HCT116 (cell line): Measurements from ENCODE around the gene ABHD5. TPM values are rescaled to one million over a fixed set of nuclear protein-coding genes. Genes with fewer than 3 reads are reported as not detected.

ENCODE experiments used
- ATAC-seq: fragments of 200-7000 bp; cut with Tn5 transposase; 2 replicates; pipeline ENCODE4 v1.9.1; 2020; ENCODE audit warnings: mild to moderate bottlenecking, moderate library complexity
- BruUV-seq: library from RNA; stranded (reverse); fragments of 400-500 nt; replicated peaks from 2 replicates; lab custom pipeline; 2021; lab: Mats Ljungman, UMichigan
- CTCF ChIA-PET: fragments of 300-600 bp; sonication (Branson Sonifier 250); formaldehyde crosslinking; loops from one replicate; lab custom pipeline; 2021; ENCODE audit warnings: antibody characterized with exemption; lab: Charles Lee
- POLR2A ChIA-PET: fragments of 300-600, 350-600 bp; sonication (Branson Sonifier 250); formaldehyde crosslinking; loops from one replicate; lab custom pipeline; 2021; ENCODE audit warnings: antibody characterized with exemption; lab: Charles Lee
- RAD21 ChIA-PET, 2 experiments: fragments of 300-600 bp; sonication (Branson Sonifier 250); formaldehyde crosslinking; loops; one replicate each; lab custom pipeline; 2023; ENCODE audit warnings: low total read pairs in 2 of 2; ENCODE audit not compliant: uncharacterized antibody in 2 of 2, unreplicated experiment in 2 of 2, low non-redundant PET in 1 of 2; lab: Charles Lee
- DNase-seq: peaks from one replicate; pipeline ENCODE4 v3.0.0-alpha.2; 2010; ENCODE audit warnings: low read depth, low spot score
- H2AFZ ChIP-seq: fragments of 200-600 bp; shearing (Covaris generic), sonication (generic); 2 replicates; pipeline ENCODE4 v1.6.1; 2017; ENCODE audit warnings: low read depth, mixed run types, mixed read lengths, antibody characterized with exemption, low read length; ENCODE audit not compliant: poor library complexity, severe bottlenecking
- H3K27ac ChIP-seq: 2 replicates; pipeline ENCODE4 v1.5.1; 2012; ENCODE audit warnings: low read depth, low read length
- H3K27me3 ChIP-seq: fragments of 200-600 bp; sonication (generic); 2 replicates; pipeline ENCODE4 v1.6.1; 2016; ENCODE audit warnings: mixed run types, low read length, mixed read lengths; ENCODE audit not compliant: insufficient read depth
- H3K36me3 ChIP-seq, 2 experiments: fragments of 200-500 bp in 1 of 2; fragments of 200-600 bp in 1 of 2; sonication (Bioruptor generic) in 1 of 2; sonication (generic) in 1 of 2; 2 replicates each; pipeline versions ENCODE4 v1.5.1 to v1.6.1; 2014 to 2016; ENCODE audit warnings: low read length in 2 of 2, inconsistent platforms in 1 of 2, mixed read lengths in 1 of 2, mixed run types in 1 of 2; ENCODE audit not compliant: insufficient read depth in 2 of 2, control insufficient read depth in 1 of 2
- H3K4me1 ChIP-seq, 2 experiments: fragments of 200-600 bp in 1 of 2; sonication (generic) in 1 of 2; 2 replicates each; pipeline versions ENCODE4 v1.5.1 to v1.6.1; 2012 to 2017; ENCODE audit warnings: low read length in 2 of 2, inconsistent platforms in 1 of 2, mild to moderate bottlenecking in 1 of 2, mixed read lengths in 1 of 2, mixed run types in 1 of 2, moderate library complexity in 1 of 2; ENCODE audit not compliant: insufficient read depth in 2 of 2, control insufficient read depth in 1 of 2
- H3K4me2 ChIP-seq: fragments of 200-600 bp; sonication (generic); 2 replicates; pipeline ENCODE4 v1.6.1; 2017; ENCODE audit warnings: mixed run types, low read length, mixed read lengths
- H3K4me3 ChIP-seq, 2 experiments: fragments of 200-600 bp in 1 of 2; sonication (generic) in 1 of 2; replicated peaks in 1 of 2; 2 replicates each; pipeline ENCODE4 v1.5.1; 2011 to 2016; ENCODE audit warnings: low read length in 2 of 2, control low read depth in 1 of 2, low read depth in 1 of 2, mild to moderate bottlenecking in 1 of 2, mixed read lengths in 1 of 2, mixed run types in 1 of 2
- H3K79me2 ChIP-seq: fragments of 200-600 bp; sonication (generic); 2 replicates; pipeline ENCODE4 v1.6.1; 2017; ENCODE audit warnings: mild to moderate bottlenecking, mixed run types, low read length, moderate library complexity, mixed read lengths; ENCODE audit not compliant: insufficient read depth
- H3K9ac ChIP-seq: fragments of 200-600 bp; sonication (generic); 2 replicates; pipeline ENCODE4 v1.6.1; 2016; ENCODE audit warnings: low read length, mixed read lengths
- H3K9me2 ChIP-seq: fragments of 200-600 bp; sonication (generic), shearing (Covaris generic); 2 replicates; pipeline ENCODE4 v1.6.1; 2017; ENCODE audit warnings: mixed run types, mild to moderate bottlenecking, moderate library complexity; ENCODE audit not compliant: insufficient read depth
- H3K9me3 ChIP-seq, 2 experiments: fragments of 200-500 bp in 1 of 2; fragments of 200-600 bp in 1 of 2; sonication (Bioruptor generic) in 1 of 2; sonication (generic) in 1 of 2; 2 replicates each; pipeline ENCODE4 v1.6.1; 2014 to 2017; ENCODE audit warnings: low read length in 2 of 2, mixed read lengths in 2 of 2, inconsistent platforms in 1 of 2, low read depth in 1 of 2, mild to moderate bottlenecking in 1 of 2, mixed run types in 1 of 2, moderate library complexity in 1 of 2; ENCODE audit not compliant: control insufficient read depth in 1 of 2, insufficient read depth in 1 of 2
- H4K20me1 ChIP-seq: fragments of 200-600 bp; sonication (generic), shearing (Covaris generic); 2 replicates; pipeline ENCODE4 v1.6.1; 2017; ENCODE audit warnings: mixed run types, mild to moderate bottlenecking, moderate library complexity; ENCODE audit not compliant: insufficient read depth
- ATF3 ChIP-seq: IDR thresholded peaks from 2 replicates; pipeline ENCODE4 v1.6.1; 2012
- CBX3 ChIP-seq: IDR thresholded peaks from 2 replicates; pipeline ENCODE4 v1.6.1; 2012; ENCODE audit warnings: low read depth
- ELF1 ChIP-seq: IDR thresholded peaks from 2 replicates; pipeline ENCODE4 v1.6.1; 2012; ENCODE audit warnings: low read depth, borderline replicate concordance
- EZH2 ChIP-seq: fragments of 200-600 bp; sonication (generic); IDR thresholded peaks from 2 replicates; pipeline ENCODE4 v1.6.1; 2017; ENCODE audit warnings: antibody characterized with exemption, mixed run types
- EZH2phosphoT487 ChIP-seq: fragments of 200-600 bp; IDR thresholded peaks from 2 replicates; pipeline ENCODE4 v1.6.1; 2018; ENCODE audit warnings: antibody characterized with exemption, borderline replicate concordance
- FOSL1 ChIP-seq: IDR thresholded peaks from 2 replicates; pipeline ENCODE4 v1.6.1; 2012; ENCODE audit warnings: low read depth
- JUND ChIP-seq: IDR thresholded peaks from 2 replicates; pipeline ENCODE4 v1.6.1; 2012
- MAX ChIP-seq: IDR thresholded peaks from 2 replicates; pipeline ENCODE4 v1.6.1; 2012
- POLR2AphosphoS5 ChIP-seq: IDR thresholded peaks from 2 replicates; pipeline ENCODE4 v1.6.1; 2011; ENCODE audit warnings: mild to moderate bottlenecking, low read depth, low read length, moderate library complexity
- REST ChIP-seq: IDR thresholded peaks from 2 replicates; pipeline ENCODE4 v1.6.1; 2012; ENCODE audit warnings: low read depth
- SP1 ChIP-seq: IDR thresholded peaks from 2 replicates; pipeline ENCODE4 v1.6.1; 2012; ENCODE audit warnings: low read depth
- TCF7L2 ChIP-seq: IDR thresholded peaks from 2 replicates; pipeline ENCODE4 v1.7.0; 2011; ENCODE audit warnings: borderline replicate concordance, inconsistent platforms; ENCODE audit not compliant: insufficient read depth, insufficient read length; ENCODE audit errors: extremely low read depth
- YY1 ChIP-seq: IDR thresholded peaks from 2 replicates; pipeline ENCODE4 v1.6.1; 2011; ENCODE audit warnings: low read length, low read depth, moderate library complexity, mild to moderate bottlenecking; ENCODE audit not compliant: insufficient replicate concordance; ENCODE audit errors: extremely low read depth
- ZBTB33 ChIP-seq: IDR thresholded peaks from 2 replicates; pipeline ENCODE4 v1.6.1; 2011; ENCODE audit warnings: mild to moderate bottlenecking, low read length, moderate library complexity; ENCODE audit not compliant: insufficient replicate concordance; ENCODE audit errors: extremely low read depth
- intact Hi-C: fragments of 100-400 bp; cut with micrococcal nuclease; formaldehyde crosslinking; loops from 2 replicates; pipeline ENCODE4 v1.10.0; 2022
- total RNA-seq: library from RNA; stranded (reverse); gene quantifications from one replicate; pipeline ENCODE4 v1.2.1, GENCODE V29; 2021; ENCODE audit not compliant: unreplicated experiment

The ABHD5 gene
- total RNA-seq, 1 experiment from 2014 or later: 18.5 TPM

DNA sequence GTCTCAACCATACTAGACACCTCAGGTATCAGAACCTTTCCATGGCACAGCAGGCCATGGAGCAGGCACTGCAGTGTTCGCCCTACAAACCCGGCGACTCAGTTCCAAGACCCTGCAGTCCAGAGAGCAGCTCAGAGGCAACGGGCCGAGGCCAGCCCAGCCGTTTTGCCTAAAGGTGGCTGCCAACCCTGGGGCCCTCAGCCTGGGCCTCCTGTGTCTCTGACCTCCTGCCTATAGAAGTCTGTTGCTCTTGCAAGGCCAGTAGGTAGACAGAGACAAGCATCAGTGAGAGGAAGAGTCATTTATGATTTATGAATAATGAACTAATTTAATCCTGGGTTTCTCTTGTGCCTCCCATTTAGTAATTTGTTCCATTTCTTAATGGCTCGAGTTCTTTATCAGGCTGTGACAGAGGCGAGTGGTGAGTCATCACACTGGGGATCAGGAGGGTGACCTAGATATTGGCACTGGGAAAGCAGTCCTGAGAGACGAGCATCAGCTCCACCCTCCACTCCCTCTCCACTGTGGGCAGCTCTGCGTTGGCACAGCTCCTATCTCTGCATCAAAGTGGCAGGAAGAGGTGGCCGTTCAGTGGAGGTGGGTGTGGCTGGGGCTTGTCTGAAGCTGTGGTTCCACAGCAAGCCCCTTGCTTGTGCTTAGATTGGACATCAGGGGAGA is 79.8 kb downstream of the ABHD5 start:
- Histone ChIP-seq H3K27me3 (no peaks in the 10 kb centered on the region), H3K27ac (0 out of 2 replicates have a peak overlapping the region, but pooled peaks have one; percentile 2), H3K4me3 (no peak overlapping the region), H3K4me1 (peaks cover 18 to 39% of the 10 kb centered on the region in 2 experiments), H2AFZ (peak overlapping the region; percentile 66), H3K9me2 (no peaks in the 10 kb centered on the region), H3K79me2 (no peaks in the 10 kb centered on the region), H3K9ac (no peak overlapping the region), H3K9me3 (no peaks in the 10 kb centered on the region), H4K20me1 (no peaks in the 10 kb centered on the region), H3K36me3 (no peaks in the 10 kb centered on the region), H3K4me2 (peak overlapping the region; percentile 78)
- BruUV-seq: no TSS peak
- intact Hi-C loops: no loop called here
- ChIA-PET POLR2A (no interaction called here), RAD21 (no interaction called here), CTCF (no interaction called here)
- peak; percentile 13; the same call in 1 of the 2 replicates for ATAC-seq
- DNase-seq: no peak
- TF ChIP-seq ELF1 (no peak), YY1 (no peak), POLR2AphosphoS5 (no peak), FOSL1 (peak; percentile 62), EZH2phosphoT487 (no peak), MAX (no peak), SP1 (peak; percentile 11; the same call in 1 of the 2 replicates), CBX3 (no peak), JUND (peak; percentile 48; the same call in 1 of the 2 replicates), TCF7L2 (peak; percentile 65), EZH2 (no peak)

- no peak overlapping the region for H3K9ac ChIP-seq
- H3K4me2 ChIP-seq: no peak overlapping the region
- H3K27ac ChIP-seq: no peak overlapping the region
- H3K9me2 ChIP-seq: no peaks in the 10 kb centered on the region
- POLR2A ChIA-PET: no interaction called here
- no peaks in the 10 kb centered on the region for H3K36me3 ChIP-seq
- no peaks in the 10 kb centered on the region for H4K20me1 ChIP-seq
- no TSS peak for BruUV-seq
- H2AFZ ChIP-seq: no peak overlapping the region
- no peak for DNase-seq
- no peaks in the 10 kb centered on the region for H3K79me2 ChIP-seq
- no peaks in the 10 kb centered on the region for H3K27me3 ChIP-seq
- RAD21 ChIA-PET: no interaction called here
- intact Hi-C loops: no loop called here
- no peak for ATAC-seq
- H3K9me3 ChIP-seq: no peaks in the 10 kb centered on the region
- CTCF ChIA-PET: no interaction called here
- H3K4me1 ChIP-seq: peaks cover 18 to 34% of the 10 kb centered on the region in 2 experiments
- H3K4me3 ChIP-seq: no peak overlapping the region
- no peak for TF ChIP-seq ELF1
- TF ChIP-seq EZH2: no peak
- no peak for TF ChIP-seq REST
- no peak for TF ChIP-seq MAX
- no peak for TF ChIP-seq ATF3
- TF ChIP-seq POLR2AphosphoS5: no peak
- TF ChIP-seq ZBTB33: no peak
- TF ChIP-seq JUND: no peak
These were observed 80.9 kb downstream of the ABHD5 start for GRCh38 chr3:43771610-43772009.
